H9 (cell line): Measurements from ENCODE around the gene RAB40B. TPM values are rescaled to one million over a fixed set of nuclear protein-coding genes. Genes with fewer than 3 reads are reported as not detected.

Source experiments
- DNase-seq: peaks from one replicate; pipeline ENCODE4 v3.0.0-alpha.2; 2017
- H2AFZ ChIP-seq: one replicate; pipeline ENCODE4 v1.6.1; 2013; ENCODE audit warnings: mild to moderate bottlenecking, low read length, control low read depth, moderate library complexity
- H2AK5ac ChIP-seq: 2 replicates; pipeline ENCODE4 v1.6.1; 2013; ENCODE audit warnings: low read length, control low read depth, mixed read lengths; ENCODE audit not compliant: insufficient read length
- H2BK120ac ChIP-seq: one replicate; pipeline ENCODE4 v1.6.1; 2013; ENCODE audit warnings: low read depth, mild to moderate bottlenecking, low read length, control low read depth, inconsistent platforms; ENCODE audit not compliant: poor library complexity, severe bottlenecking
- H2BK12ac ChIP-seq: 2 replicates; pipeline ENCODE4 v1.6.1; 2013; ENCODE audit warnings: low read length, control low read depth, mixed read lengths, low read depth; ENCODE audit not compliant: insufficient read length
- H2BK15ac ChIP-seq: 2 replicates; pipeline ENCODE4 v1.6.1; 2013; ENCODE audit warnings: low read depth, low read length, control low read depth
- H2BK20ac ChIP-seq: one replicate; pipeline ENCODE4 v1.6.1; 2013; ENCODE audit warnings: low read depth, mild to moderate bottlenecking, low read length, control low read depth, inconsistent platforms; ENCODE audit not compliant: poor library complexity, severe bottlenecking
- H2BK5ac ChIP-seq: 2 replicates; pipeline ENCODE4 v1.6.1; 2013; ENCODE audit warnings: low read length, control low read depth, mixed read lengths; ENCODE audit not compliant: insufficient read length
- H3K14ac ChIP-seq: 2 replicates; pipeline ENCODE4 v1.6.1; 2013; ENCODE audit warnings: low read length, control low read depth; ENCODE audit not compliant: insufficient read depth
- H3K18ac ChIP-seq: 2 replicates; pipeline ENCODE4 v1.6.1; 2013; ENCODE audit warnings: low read depth, mild to moderate bottlenecking, mixed read lengths, low read length, control low read depth; ENCODE audit not compliant: insufficient read length
- H3K23ac ChIP-seq: 2 replicates; pipeline ENCODE4 v1.6.1; 2013; ENCODE audit warnings: low read length, control low read depth, mixed read lengths, low read depth; ENCODE audit not compliant: insufficient read length
- H3K23me2 ChIP-seq: 2 replicates; pipeline ENCODE4 v1.6.1; 2013; ENCODE audit warnings: low read depth, mild to moderate bottlenecking, mixed read lengths, low read length, control low read depth; ENCODE audit not compliant: insufficient read length, poor library complexity, severe bottlenecking
- H3K27ac ChIP-seq: 2 replicates; pipeline ENCODE4 v1.5.1; 2013; ENCODE audit warnings: low read length, control low read depth, mixed read lengths, low read depth; ENCODE audit not compliant: insufficient read length
- H3K27me3 ChIP-seq: 2 replicates; pipeline ENCODE4 v1.6.1; 2013; ENCODE audit warnings: low read length, control low read depth, inconsistent platforms; ENCODE audit not compliant: insufficient read depth
- H3K4ac ChIP-seq: 2 replicates; pipeline ENCODE4 v1.6.1; 2013; ENCODE audit warnings: low read depth, mild to moderate bottlenecking, control low read depth, inconsistent platforms, low read length, moderate library complexity
- H3K4me1 ChIP-seq: 2 replicates; pipeline ENCODE4 v1.6.1; 2013; ENCODE audit warnings: low read length, control low read depth, inconsistent platforms; ENCODE audit not compliant: insufficient read depth
- H3K4me2 ChIP-seq: 2 replicates; pipeline ENCODE4 v1.6.1; 2013; ENCODE audit warnings: low read length, control low read depth, mixed read lengths; ENCODE audit not compliant: insufficient read length, insufficient read depth
- H3K56ac ChIP-seq: 2 replicates; pipeline ENCODE4 v1.6.1; 2013; ENCODE audit warnings: low read depth, mild to moderate bottlenecking, mixed read lengths, low read length, control low read depth; ENCODE audit not compliant: insufficient read length
- H3K79me1 ChIP-seq: 2 replicates; pipeline ENCODE4 v1.6.1; 2013; ENCODE audit warnings: low read depth, mild to moderate bottlenecking, moderate library complexity, low read length, control low read depth, inconsistent platforms; ENCODE audit not compliant: insufficient read depth, poor library complexity, severe bottlenecking
- H3K79me2 ChIP-seq: 2 replicates; pipeline ENCODE4 v1.6.1; 2013; ENCODE audit warnings: low read length, control low read depth, inconsistent platforms; ENCODE audit not compliant: insufficient read depth
- H3K9ac ChIP-seq: 2 replicates; pipeline ENCODE4 v1.6.1; 2013; ENCODE audit warnings: low read length, control low read depth, mixed read lengths; ENCODE audit not compliant: insufficient read length; ENCODE audit errors: extremely low read depth
- H3K9me3 ChIP-seq: one replicate; pipeline ENCODE4 v1.6.1; 2013; ENCODE audit warnings: low read depth, low read length, inconsistent platforms; ENCODE audit not compliant: control insufficient read depth
- H3T11ph ChIP-seq: one replicate; pipeline ENCODE4 v1.6.1; 2013; ENCODE audit warnings: mild to moderate bottlenecking, low read length, control low read depth, inconsistent platforms
- H4K20me1 ChIP-seq: one replicate; pipeline ENCODE4 v1.6.1; 2013; ENCODE audit not compliant: control insufficient read depth, insufficient read length, insufficient read depth
- H4K5ac ChIP-seq: 2 replicates; pipeline ENCODE4 v1.6.1; 2013; ENCODE audit warnings: low read depth, mild to moderate bottlenecking, mixed read lengths, low read length, control low read depth; ENCODE audit not compliant: insufficient read length
- H4K8ac ChIP-seq: replicated peaks from 2 replicates; pipeline ENCODE4 v1.6.1; 2013; ENCODE audit warnings: low read length, control low read depth, mixed read lengths, low read depth; ENCODE audit not compliant: insufficient read length
- H4K91ac ChIP-seq: 2 replicates; pipeline ENCODE4 v1.6.1; 2013; ENCODE audit warnings: low read depth, mild to moderate bottlenecking, moderate library complexity, mixed read lengths, low read length, control low read depth; ENCODE audit not compliant: insufficient read length
- H3K27ac Mint-ChIP-seq, 3 experiments: 2 replicates in 2 of 3; 3 replicates in 1 of 3; pipeline ENCODE4 v1.8.0; 2020 to 2021; ENCODE audit warnings: mixed read lengths in 3 of 3, mild to moderate bottlenecking in 1 of 3, moderate library complexity in 1 of 3
- H3K27me3 Mint-ChIP-seq: 2 replicates; pipeline ENCODE4 v1.8.0; 2021; ENCODE audit warnings: low read depth, mild to moderate bottlenecking, moderate library complexity, mixed read lengths
- H3K36me3 Mint-ChIP-seq, 3 experiments: 2 replicates in 2 of 3; 3 replicates in 1 of 3; pipeline ENCODE4 v1.8.0; 2020 to 2021; ENCODE audit warnings: low read depth in 3 of 3, mixed read lengths in 3 of 3; ENCODE audit not compliant: insufficient read depth in 1 of 3
- H3K4me1 Mint-ChIP-seq, 2 experiments: 2 replicates each; pipeline ENCODE4 v1.8.0; 2020; ENCODE audit warnings: mixed read lengths in 2 of 2
- H3K4me3 Mint-ChIP-seq, 2 experiments: 2 replicates in 1 of 2; 3 replicates in 1 of 2; pipeline ENCODE4 v1.8.0; 2020 to 2021; ENCODE audit warnings: mild to moderate bottlenecking in 2 of 2, mixed read lengths in 2 of 2, moderate library complexity in 1 of 2
- H3K9me3 Mint-ChIP-seq, 2 experiments: 2 replicates in 1 of 2; 3 replicates in 1 of 2; pipeline ENCODE4 v1.8.0; 2020; ENCODE audit warnings: mild to moderate bottlenecking in 2 of 2, mixed read lengths in 2 of 2, moderate library complexity in 1 of 2
- WGBS: extraction: QIAGEN DNeasy Blood & Tissue Kit; methylation state at CpG from one replicate; pipeline ENCODE4 v1.1.7; 2013; ENCODE audit warnings: missing lambda C conversion rate, low lambda C conversion rate, mixed read lengths; ENCODE audit not compliant: insufficient read length; ENCODE audit errors: extremely low coverage; 5-methylcytosine and 5-hydroxymethylcytosine counted together
- total RNA-seq: library from RNA; stranded (reverse); gene quantifications from 2 replicates; pipeline ENCODE4 v1.2.1, GENCODE V29; 2021
- TF ChIP-seq, protein P1 (sequence below): fragments of 200-600 bp; sonication (generic); conservative IDR thresholded peaks from 3 replicates; pipeline ENCODE4 v1.8.0; 2021; ENCODE audit warnings: antibody characterized with exemption, mild to moderate bottlenecking

The RAB40B gene
- total RNA-seq, 1 experiment from 2014 or later = 3.5 TPM

DNA sequence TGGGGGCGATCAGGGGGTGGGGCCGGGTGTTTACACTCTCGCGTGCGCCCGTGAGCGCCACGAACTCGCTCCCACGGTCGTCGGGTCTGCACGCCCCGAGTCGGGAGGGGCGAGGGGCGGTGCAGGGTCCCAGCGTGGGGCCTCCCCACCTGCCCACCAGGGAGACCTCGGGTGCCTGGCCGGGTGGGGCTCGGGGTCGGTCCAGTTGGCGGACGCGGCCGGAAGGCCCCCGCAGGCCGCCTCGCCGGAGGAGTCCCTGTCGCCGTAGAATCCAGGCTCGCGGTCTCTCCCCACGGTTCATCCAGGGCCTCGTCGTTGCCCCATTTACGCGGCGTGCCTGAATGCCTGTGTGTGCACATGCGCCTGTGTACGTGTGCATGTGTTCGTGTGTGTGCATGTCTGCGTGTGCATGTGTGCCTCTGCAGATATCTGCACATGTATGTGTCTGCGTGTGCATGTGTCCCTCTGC, 510 bp upstream of the RAB40B start:
- Histone ChIP-seq H3K14ac (no peak overlapping the region), H3K79me2 (no peaks in the 10 kb centered on the region), H2BK15ac (no peak overlapping the region), H2BK5ac (no peak overlapping the region), H2BK20ac (no peak overlapping the region), H2BK12ac (no peak overlapping the region), H3K27me3 (peaks cover 15% of the 10 kb centered on the region; the same call in 1 of the 2 replicates), H2AK5ac (no peak overlapping the region), H4K8ac (no peak overlapping the region), H3K23ac (no peak overlapping the region), H3K9me3 (no peaks in the 10 kb centered on the region), H3K23me2 (peaks cover 7% of the 10 kb centered on the region), H2BK120ac (no peak overlapping the region), H4K5ac (no peak overlapping the region), H3K9ac (no peak overlapping the region), H3K4ac (no peak overlapping the region), H2AFZ (no peak overlapping the region), H4K91ac (no peak overlapping the region), H3K18ac (no peak overlapping the region), H4K20me1 (no peaks in the 10 kb centered on the region), H3T11ph (no peak overlapping the region), H3K27ac (no peak overlapping the region), H3K4me2 (peak overlapping the region; percentile 27), H3K79me1 (no peaks in the 10 kb centered on the region), H3K56ac (no peak overlapping the region), H3K4me1 (no peaks in the 10 kb centered on the region)
- H3K4me1 Mint-ChIP-seq = peaks cover 2 to 6% of the 10 kb centered on the region in 2 experiments; a peak in 2 of 4 replicates
- H3K9me3 Mint-ChIP-seq = peaks cover 11% of the 10 kb centered on the region in 2 experiments; a peak in 4 of 5 replicates
- DNase-seq = no peak
- no CpG with 5 or more reads among the region's 45 CpGs for WGBS
- H3K36me3 Mint-ChIP-seq = peaks cover 0 to 7% (median 6%) of the 10 kb centered on the region in 3 experiments; a peak in 5 of 7 replicates
- H3K4me3 Mint-ChIP-seq = peak overlapping the region; percentile 74 to 90
- H3K27me3 Mint-ChIP-seq = peaks cover 55% of the 10 kb centered on the region
- no peak overlapping the region for H3K27ac Mint-ChIP-seq
- TF ChIP-seq, protein P1, sequence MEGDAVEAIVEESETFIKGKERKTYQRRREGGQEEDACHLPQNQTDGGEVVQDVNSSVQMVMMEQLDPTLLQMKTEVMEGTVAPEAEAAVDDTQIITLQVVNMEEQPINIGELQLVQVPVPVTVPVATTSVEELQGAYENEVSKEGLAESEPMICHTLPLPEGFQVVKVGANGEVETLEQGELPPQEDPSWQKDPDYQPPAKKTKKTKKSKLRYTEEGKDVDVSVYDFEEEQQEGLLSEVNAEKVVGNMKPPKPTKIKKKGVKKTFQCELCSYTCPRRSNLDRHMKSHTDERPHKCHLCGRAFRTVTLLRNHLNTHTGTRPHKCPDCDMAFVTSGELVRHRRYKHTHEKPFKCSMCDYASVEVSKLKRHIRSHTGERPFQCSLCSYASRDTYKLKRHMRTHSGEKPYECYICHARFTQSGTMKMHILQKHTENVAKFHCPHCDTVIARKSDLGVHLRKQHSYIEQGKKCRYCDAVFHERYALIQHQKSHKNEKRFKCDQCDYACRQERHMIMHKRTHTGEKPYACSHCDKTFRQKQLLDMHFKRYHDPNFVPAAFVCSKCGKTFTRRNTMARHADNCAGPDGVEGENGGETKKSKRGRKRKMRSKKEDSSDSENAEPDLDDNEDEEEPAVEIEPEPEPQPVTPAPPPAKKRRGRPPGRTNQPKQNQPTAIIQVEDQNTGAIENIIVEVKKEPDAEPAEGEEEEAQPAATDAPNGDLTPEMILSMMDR = no peak
